Activated CD8-positive, alpha-beta memory T cell treated with anti-CD3 and anti-CD28 coated beads, Interleukin-2, amount 50 U/mL, for 1 hour (primary cell): ENCODE results near the gene TBKBP1.
"Not testable (repeated sequence)": the region's sequence is repeated elsewhere in the genome, so short reads cannot be mapped to it uniquely, and the experiment has no call there.

Source experiments
- DNase-seq: peaks from one replicate; pipeline ENCODE4 v3.0.0-alpha.2; 2020; ENCODE audit errors: extremely low read depth

Gene TBKBP1

DNA sequence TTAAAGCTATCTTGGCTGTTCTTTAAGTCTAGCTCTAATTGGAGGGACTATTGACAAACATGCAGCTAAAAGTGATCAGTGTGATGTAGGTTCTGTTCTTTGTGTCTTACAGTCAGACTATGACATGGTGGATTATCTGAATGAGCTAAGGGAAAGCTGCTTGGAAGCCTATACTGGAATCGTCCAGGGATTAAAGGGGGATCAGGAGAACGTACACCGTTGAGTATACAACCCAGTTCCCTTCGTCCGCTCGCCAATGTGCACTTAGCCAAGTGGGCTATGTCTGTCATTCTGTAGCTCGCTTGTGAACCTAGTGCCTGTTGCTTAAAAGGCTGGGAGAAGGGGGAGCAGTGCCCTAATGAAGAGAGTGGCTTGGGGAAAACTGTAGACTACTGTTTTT, 15.8 kb upstream of the TBKBP1 start:
- no peak for DNase-seq

DNA sequence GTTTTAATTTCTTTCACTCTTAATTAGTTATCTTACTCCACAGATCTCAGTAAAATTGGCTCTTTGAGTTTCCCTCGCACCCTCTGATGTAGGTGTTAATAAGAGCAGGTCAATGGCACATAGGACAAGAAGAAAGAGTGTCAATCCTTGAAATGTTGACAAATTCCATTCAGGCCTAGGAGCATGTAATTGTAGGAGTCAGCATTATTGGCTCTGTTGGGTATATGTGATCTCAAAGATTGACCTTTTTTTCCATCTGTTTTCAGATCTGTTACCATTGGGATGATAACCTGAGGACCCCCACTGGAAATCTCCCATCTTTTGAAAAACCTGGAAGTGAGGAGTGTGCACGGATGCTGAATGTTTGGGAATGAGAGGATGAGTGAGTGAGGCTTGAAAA, 11.8 kb upstream of the TBKBP1 start:
- no peak for DNase-seq

DNA sequence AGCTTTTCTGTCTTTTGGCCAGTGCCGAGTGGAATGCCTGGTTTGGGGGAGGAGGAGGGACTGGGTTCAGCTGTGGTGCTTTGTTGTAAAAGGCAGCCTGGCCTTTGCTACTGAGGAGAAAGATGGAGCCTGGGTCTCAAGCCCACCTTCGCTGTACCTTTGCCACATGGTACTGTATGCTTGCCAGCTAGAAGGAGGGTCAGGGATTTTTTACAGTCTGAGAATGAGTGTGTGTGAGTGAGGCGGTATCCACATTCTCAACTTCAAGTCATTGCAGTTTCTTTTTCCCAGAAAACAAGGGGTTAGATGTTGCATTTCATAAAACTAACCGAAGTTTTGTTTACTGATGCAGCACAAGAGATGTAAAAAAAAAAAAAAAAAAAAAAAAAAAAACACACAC, 11.2 kb upstream of the TBKBP1 start:
- not testable (repeated sequence) for DNase-seq

DNA sequence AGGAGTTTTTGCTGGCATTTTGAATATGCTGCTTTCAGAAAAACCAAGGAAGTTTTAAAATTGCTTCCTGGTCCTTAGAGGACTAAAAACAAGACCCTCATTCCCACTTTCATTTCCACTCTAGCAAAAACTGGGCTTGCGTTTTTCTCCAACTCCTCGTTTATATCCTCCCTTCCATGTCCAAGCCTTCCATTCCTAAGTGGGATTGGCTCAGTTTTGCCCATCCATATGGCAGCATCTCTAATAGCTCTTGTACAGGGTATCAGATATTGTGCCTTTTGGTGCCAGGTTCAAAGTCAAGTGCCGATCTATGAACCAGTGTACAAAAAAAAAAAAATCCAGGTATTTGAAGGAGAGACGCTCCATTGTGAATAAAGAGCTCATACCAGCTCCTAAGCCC, 9.9 kb upstream of the TBKBP1 start:
- DNase-seq, result no peak

DNA sequence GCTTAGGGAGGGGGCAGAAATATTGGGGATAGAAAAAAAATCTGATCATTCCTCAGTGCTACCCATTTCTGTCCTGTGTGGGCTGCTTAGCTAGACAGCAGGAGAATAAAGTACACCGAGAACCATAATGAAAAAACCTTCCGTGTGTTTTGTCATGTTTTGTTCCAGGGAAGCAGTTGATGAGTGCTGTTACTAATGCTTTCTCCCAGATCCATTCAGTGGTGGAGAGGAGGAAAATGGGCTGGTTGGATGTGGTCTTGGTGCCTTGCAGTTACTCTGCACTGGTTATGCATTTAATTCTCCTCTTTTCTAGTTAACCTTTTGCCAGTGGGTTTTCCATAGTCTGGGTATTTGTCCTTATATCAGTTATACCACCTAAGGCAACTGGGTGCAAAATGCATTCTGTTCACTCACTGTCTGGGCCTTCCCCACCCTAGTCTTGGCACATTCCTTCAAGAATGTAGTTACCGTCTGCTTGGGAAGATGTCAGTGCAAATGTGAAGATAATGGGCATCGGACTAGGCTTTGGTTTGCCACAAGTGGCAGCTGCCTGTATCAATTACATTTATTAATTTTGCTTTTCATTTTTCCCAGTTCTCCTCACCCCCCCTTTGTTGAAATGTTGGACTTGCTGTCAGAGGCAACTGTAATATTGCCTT, 9.3 kb upstream of the TBKBP1 start:
- DNase-seq, result no peak

DNA sequence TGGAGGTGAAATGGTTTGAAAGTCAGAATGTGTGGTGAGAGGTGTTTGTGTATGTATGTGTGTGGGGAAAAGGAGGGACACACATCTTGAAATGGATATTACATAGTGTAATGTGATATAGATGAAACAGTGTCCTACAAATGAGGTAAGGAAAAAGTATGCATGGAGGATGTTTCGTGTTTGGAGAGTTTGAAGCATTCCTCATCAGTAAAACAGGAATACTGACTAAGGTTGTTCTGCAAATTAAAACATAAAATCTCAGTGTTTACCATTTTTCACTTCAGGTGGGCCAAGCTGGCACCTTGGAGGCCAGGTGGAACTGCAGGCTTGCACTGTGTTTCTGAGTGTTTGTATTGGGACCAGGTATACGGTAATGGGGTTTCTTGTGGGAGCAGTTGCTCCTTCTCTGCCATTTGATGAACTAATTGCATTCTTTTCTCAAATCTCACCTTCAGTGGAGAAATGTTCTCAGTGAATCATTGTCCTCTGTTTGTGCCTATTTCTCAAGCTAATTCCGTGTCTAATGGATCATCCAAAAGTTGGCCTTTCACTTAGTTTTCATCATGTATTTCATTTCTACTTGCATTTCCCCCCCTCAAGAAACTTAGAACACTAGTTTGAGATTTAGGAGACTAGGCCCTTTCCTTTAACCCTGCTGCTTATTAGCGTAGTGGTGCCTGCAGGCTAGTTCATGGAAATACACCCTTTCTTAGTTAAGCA, 8.2 kb upstream of the TBKBP1 start:
- no peak for DNase-seq

DNA sequence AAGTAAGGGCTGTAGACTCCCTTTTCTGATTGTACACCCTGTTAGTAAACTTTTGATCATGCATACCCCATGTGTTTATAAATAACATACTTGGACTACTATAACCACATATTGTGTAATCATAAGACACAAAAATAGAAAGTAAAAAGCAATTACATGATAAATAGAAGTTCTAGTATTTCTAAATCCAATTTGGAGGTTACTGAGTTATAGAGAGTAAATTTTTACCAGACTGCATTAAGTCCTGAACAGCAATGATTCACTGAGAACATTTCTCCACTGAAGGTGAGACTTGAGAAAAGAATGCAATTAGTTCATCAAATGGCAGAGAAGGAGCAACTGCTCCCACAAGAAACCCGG, 7.7 kb upstream of the TBKBP1 start:
- DNase-seq, result no peak

DNA sequence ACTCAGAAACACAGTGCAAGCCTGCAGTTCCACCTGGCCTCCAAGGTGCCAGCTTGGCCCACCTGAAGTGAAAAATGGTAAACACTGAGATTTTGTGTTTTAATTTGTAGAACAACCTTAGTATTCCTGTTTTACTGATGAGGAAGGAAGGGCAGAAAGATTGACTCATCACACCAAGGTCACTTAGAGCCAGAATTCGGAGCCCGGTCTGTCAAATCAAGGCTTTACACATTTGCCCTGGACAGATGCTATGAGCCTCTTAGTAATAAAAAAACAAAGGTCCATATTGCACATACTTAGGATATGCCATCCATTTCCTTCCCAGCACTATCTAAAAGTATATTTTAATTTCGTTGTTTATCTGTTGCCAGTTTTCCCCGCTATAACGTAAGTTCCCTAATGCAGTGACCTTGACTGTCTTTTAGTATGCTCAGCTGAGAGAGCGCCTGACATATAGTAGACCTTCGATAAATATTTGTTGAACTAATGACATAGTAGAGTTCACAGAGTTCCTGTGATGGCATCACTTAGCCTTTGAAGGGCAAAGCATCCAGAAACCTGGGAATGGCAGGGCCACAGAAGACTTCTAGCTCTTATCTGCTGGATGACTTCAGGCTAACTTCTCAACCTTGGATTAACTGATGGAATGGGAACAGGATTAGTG, 7.2 kb upstream of the TBKBP1 start:
- DNase-seq, result no peak

DNA sequence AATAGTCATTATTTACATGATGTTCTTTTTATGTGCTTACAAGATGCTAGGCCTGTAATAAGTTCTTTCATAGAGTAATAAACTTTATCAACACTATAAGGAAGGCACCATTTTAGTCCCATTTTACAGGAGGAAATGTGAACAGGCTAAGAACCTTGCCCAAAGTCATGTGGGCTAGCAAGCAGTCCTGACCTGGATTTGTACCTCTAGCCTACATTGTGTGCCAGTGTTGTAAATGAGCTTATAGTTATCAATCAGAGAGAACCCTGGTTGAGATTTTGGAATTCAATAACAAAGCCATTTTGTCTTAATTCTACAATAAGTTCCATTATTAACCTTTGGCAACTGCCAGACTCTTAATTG, 6.7 kb upstream of the TBKBP1 start:
- DNase-seq, result no peak

DNA sequence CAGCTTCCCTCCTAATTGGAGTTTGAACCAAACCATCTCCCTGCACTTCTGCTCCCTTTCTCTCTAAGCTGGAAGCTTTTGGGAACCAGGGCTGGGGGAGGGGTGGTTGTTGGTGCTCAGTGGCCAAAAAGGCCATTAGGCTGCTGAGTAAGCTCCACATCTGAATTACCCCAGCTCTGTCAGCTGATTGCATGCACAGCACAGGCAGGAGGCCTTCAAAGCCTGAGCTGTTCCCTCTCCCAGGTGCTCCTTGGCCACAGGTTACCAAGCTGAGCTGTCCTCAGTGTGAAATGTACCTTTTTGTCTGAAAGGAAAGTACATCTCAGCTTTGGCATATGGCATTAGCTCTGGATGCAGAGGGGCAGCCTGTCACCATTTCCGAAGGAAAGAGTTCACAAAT, 6.2 kb upstream of the TBKBP1 start:
- no peak for DNase-seq

DNA sequence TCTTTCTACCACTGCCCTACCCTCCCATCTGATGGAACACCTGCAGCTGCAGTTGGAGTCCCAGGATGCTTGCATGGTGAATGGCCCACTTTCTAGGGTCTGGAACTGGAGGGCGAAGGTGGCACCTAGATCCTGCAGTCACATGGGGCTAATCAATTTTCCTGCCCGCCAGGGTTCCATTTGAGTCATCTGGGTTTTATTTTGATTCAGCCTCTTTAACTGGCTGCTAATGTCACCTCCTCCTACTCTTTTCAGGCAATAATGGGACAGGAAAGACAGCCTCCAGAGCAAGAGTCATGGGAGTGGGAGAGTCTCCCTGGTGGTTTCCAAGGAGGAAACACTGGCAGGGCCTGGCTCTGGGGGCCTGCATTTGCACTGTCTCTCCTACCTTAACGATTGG, 3.8 kb upstream of the TBKBP1 start:
- no peak for DNase-seq

DNA sequence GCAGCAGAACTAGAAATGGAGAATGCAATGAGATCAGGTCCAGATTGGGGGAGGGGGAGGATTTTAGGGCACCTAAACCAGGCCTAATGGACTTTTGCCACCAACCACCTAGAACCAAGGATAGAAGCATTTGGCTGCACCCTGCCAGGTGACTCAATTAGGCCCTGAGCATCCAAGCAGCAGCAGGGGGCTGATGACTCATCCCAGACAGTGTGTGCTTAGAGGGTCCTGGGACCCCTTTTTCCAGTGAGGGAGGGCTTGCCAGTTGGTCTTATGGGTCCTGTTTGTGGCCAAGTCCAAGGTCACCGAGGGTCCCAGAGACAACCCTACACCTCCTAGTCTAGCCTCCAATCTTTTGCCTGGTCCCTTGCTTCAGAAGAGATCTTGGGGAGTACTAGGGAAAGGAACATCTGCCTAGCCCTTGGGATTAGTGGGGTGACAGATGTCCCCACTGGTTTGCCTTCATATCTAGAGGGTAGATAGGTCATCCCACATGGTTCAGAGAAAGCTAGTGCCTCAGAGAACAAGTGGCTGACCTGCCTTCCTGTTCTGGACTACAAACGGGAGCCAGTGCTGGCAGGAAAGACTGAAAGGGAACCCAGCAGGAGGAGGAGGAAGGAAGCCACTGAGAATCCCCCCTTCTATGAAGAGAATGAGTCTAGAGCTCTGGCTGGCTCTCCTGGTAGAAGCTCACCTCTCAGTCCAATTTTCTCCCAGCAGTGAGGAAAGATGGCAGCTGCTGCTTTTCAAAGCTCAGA, 1.6 kb upstream of the TBKBP1 start:
- DNase-seq, result no peak

DNA sequence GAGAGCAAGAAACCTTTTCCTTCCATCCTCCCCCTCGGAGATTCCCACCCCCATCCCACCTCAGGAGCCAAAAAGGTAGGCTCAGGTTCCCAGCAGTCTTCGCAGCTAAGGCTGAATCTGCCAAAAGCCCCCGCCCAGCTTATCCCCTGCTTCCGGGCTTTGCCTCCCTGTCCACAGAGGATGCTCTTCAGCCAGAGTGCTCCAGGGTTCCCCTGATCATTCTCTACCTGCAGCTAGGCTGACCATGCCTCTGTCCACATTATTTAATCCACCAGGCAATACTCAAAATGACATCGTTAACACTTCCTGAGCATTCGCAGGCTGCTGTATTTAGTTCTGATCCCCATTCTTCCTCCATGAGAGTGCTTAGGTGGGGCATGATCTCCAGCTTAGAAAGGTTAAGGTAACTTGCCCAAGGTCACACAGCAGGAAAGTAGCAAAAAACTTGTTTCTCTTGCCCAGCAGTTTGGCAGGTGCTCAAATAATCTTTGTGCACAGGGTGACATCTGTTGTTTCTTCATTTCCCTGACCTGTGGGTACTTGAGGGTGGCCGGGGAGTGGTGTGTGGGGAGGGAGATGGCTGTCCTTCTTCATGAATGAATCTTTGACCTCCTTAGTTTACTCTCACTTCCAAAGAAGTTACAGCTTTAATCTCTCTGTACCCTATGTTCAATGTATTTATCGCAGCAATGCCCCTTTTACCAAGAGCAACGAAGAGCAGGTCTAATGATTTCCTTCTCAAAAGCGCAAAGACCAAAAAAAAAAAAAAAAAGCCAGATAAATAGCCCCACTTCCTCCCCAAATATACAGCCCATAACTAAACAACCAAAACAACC, 848 bp upstream of the TBKBP1 start:
- DNase-seq, result no peak

DNA sequence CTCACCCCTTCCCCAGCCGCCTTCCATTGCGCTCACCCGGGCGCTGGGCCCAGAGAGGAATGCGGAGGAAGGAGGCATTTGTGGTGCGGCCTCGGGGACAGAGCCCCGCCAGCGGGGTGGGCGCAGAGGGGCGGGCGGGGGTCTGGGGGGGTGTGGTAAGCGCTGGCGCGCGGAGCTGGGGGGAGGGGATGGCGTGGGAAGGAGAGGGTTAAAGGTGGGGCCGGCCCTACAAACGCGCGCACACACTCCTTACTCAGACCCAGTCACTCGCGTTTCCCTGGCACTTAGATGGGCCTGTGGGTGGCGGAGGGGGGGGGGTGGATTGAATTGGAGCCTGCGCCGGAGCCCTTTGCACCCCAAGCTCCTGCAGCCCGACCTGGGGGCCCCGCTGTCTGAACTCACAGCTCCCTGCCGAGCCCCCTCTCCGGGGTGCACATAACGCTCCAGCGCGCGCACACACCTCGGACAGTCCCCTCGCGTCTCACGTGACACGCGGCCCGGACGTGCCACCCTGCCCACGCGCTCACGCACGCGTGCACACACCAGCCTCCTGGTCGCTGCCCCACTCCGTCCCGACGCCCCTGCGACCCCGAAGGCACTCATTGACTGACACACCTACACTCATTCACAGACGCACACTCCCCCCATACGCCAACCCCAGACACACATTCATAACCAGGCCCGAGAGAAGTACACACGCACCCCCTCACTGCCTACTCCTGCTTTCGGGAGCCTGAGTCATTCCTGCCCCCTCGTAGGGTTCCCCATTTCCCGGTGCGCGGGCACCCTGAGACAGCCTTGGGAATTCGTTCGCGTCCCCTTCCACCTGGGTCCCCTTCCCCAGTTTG, 844 bp downstream of the TBKBP1 start:
- no peak for DNase-seq

DNA sequence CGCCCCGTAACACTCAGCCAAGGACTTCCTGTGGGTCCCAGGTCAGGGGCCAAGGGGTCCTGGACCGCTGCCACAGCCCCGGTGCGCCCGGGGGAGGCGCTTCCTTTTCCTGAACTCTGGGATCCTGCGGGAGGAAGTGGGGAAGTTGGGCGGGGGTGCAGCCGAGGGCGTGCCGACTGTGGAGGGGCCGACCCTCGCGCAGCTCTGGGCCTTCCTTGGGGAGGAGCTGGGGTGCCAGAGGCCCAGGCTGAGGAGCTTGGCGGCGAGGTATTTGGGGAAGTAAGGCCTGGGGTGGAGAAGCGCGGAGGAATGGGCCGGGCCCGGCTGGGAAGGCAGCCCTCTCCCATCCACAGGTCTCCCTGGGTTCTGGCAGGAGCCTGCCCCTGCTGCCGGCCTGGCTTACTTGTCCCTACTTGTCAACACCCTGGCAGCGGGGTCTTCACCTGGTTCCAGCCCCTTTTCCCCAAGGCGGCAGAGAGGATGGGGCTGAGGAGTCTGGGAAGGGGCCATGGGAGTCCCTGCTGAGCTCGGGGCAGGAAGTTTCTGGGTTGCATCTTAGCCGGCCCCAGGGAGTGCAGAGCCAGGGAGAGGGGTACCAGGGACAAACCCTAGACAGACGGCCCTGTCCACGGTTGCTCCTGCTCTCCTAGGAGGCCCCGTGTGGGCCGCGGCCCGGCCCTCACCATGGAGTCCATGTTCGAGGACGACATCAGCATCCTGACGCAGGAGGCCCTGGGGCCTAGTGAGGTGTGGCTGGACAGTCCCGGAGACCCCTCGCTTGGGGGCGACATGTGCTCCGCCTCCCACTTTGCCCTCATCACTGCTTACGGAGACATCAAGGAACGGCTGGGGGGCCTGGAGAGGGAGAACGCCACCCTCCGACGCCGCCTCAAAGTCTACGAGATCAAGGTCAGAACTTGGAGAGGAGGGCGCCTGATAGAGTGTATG, 1.7 kb downstream of the TBKBP1 start:
- DNase-seq, result no peak

DNA sequence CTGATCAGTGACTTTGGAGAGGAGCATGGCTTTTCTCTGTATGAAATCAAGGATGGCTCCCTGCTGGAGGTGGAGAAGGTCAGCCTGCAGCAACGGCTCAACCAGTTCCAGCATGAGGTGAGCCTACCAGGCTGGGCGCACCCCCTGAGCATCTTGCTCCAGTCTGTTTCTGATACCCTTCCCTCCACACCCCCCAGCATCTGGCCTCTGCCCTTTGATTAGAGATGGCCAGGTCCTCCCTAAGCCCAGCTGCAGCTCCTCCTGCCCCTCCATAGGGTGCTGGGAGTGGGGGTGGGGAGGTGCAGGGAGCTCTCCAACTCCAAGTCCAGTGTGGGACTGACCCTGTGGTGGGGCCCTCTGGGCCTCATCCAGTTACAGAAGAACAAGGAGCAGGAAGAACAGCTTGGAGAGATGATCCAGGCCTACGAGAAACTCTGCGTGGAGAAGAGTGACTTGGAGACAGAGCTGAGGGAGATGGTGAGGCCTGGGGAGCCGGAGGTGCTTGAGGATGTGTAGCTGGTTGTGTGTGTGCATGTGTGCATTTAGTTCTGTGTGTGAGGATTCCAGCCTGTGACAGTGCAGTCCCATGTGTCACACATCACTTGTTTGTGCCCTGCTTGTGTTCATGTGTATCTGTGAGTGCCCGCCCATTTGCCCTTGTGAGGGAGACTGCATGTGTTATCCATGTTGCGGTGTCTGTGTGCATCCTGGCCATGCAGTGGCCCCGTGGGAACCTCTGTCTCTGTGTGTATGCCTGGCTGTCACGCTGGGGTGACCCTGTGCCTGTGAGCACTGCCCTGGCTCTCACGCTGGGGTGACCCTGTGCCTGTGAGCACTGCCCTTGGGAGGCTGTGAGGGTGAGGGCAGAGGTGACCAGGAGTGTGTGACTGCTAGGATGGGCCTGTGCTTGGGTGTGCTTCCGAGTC, 3.0 kb downstream of the TBKBP1 start:
- no peak for DNase-seq

DNA sequence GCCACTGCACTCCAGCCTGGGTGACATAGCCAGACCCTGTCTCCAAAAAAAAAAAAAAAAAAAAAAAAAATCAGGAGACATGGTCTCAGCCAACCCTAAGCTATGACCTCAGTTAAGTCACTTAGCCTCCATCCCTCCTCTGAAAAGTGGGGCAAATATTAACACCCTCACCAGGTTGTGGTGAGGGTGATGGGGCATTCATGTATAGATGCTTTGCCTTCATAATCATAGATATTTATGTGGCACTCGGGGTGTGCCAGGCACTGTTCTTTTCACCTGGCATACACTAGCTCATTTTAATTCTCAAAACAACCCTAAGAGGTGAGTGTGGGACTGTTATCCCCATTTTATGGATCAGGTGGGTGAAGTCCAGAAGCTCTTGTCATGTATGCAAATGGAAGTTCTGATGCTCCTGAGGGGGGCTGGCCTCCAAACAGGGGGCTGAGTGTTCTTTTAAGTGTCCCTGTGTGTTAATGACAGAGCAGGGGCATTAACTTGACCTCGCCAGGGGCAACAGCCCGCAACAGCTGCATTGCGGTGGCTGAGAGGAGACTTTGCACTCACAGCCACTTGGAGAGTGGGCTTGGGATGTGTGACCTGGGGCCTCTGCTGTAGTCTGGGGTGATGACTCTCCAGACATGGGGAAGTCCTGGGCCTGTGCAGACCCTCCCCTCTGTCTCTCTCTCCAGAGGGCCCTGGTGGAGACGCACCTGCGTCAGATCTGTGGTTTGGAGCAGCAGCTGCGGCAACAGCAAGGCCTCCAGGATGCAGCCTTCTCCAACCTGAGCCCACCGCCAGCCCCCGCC, 4.1 kb downstream of the TBKBP1 start:
- no peak for DNase-seq
